Measurements from ENCODE around the gene U2AF2.

The U2AF2 gene

DNA sequence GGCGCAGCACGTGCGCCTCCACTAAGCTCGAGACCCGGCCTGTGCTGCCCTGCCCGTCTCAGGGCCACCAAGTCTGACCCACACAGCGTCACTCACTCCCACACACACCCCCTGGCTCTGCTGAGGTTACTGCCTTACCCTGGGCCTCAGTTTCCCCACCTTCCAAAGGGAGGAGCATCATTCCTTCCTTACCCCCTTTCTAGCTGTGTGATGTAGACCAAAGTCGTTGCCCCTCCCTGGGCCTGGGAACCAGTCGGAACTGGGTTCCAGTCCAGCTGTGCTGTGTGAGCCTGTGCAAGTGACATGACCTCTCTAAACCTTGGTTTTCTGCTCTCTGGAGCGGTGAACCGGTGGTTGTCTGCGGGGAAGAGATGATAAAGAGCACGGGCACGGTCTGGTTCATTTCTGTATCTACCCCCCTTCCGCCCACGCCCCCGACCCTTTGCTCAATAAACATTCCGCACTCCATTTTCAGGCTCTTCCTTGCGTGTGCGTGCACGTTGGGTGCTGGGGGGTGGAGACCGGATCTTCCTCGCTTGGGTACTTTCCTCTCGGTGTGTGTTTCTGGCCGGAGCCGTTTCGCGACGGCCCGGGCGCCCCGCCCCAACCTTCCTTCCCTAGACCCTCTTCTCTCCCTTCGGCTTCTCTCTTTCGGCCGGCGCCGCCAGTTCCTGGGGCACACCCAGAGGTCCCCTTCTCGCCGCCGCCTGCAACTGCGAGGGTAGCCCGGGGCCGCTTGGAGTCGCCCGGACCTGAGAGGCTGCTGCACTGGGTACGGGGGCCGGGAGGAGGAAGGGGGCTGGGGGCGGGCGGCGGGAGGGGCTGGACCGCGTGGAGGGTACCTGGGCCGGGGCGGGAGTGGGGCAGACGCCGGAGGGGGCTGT lies 11.6 kb upstream of the U2AF2 start, which contains the start of gene ZNF581:
Gene ZNF581, plus strand, starts transcription at position 647 of the 884 bp plus-strand sequence. CDS start 923 bp downstream, outside the sequence.
- Histone ChIP-seq H3K36me3 (peaks cover 20 to 35% (median 27%) of the 10 kb centered on the region in 11 experiments), H3K4me2 (peak within 1 kb of the TSS; percentile 95 to 100 (median 100)), H3K27ac (peak within 1 kb of the TSS; percentile 50 to 92 (median 86); a peak in 21 of 22 replicates), H4K20me1 (peaks cover 0 to 46% (median 23%) of the 10 kb centered on the region in 11 experiments; a peak in 16 of 22 replicates), H3K9me3 (replicated peaks in 1 of 11) (no peaks in the 10 kb centered on the region), H3K9ac (peak within 1 kb of the TSS; percentile 83 to 97 (median 89)), H3K27me3 (no peaks in the 10 kb centered on the region), H3K4me1 (peaks cover 61 to 75% (median 68%) of the 10 kb centered on the region in 10 experiments), H3K4me3 (peak within 1 kb of the TSS; percentile 78 to 91 (median 87))
- peak in 1 of 11 experiments; percentile 47; a peak in 1 of 22 replicates for TF ChIP-seq Cebpa-rat (IDR thresholded peaks at IDR 0.05)

DNA sequence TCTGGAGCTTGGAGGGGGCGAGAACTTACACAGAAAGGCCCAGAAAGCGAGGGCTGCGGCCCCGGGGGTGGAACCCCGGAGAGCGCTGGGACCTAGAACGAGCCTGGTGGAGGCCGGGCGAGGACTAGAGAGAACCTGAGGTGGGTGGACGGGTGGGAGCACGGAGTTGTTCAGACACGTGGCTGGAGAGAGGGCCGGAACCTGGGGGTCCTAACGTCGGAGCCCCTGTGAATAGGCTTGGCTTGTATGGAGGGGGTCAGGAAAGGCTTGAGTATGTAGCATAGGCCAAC lies 11.0 kb upstream of the U2AF2 start:
- H3K9ac ChIP-seq: peak overlapping the region; percentile 83 to 97 (median 89)
- H3K27me3 ChIP-seq: no peaks in the 10 kb centered on the region
- peak overlapping the region; percentile 35 to 92 (median 86); a peak in 20 of 22 replicates for H3K27ac ChIP-seq
- H4K20me1 ChIP-seq: peaks cover 0 to 46% (median 23%) of the 10 kb centered on the region in 11 experiments; a peak in 16 of 22 replicates
- peak overlapping the region; percentile 95 to 100 (median 99) for H3K4me2 ChIP-seq
- H3K9me3 ChIP-seq (replicated peaks in 1 of 11): no peaks in the 10 kb centered on the region
- peak overlapping the region; percentile 78 to 91 (median 87) for H3K4me3 ChIP-seq
- H3K4me1 ChIP-seq: peaks cover 62 to 74% (median 71%) of the 10 kb centered on the region in 10 experiments
- no peak for TF ChIP-seq Cebpa-rat (IDR thresholded peaks at IDR 0.05)
- H3K36me3 ChIP-seq: peaks cover 15 to 30% (median 21%) of the 10 kb centered on the region in 11 experiments

DNA sequence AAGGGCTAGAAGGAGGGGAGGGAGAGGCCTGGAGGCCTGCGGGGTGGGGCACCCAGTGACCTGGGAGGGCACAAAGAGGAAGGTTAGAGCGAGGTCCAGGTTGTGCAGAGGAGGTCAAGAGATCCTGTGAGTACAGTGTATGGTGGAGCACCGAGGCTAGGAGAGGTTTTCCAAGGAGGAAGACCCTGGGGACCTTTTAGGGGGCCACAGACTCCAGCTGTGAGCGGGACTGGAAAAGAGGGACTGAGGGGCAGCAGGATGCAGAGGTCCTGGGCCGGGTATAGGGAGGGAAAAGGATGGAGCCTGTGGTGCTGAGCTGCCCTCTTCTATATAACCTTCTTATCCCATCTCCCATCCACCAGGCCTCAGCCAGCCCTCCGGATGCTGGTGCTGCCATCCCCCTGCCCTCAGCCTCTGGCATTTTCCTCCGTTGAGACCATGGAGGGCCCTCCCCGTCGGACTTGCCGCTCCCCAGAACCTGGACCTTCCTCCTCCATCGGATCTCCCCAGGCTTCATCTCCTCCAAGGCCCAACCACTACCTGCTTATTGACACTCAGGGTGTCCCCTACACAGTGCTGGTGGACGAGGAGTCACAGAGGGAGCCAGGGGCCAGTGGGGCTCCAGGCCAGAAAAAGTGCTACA lies 10.5 kb upstream of the U2AF2 start:
- Histone ChIP-seq H3K27me3 (no peaks in the 10 kb centered on the region), H4K20me1 (peaks cover 0 to 46% (median 23%) of the 10 kb centered on the region in 11 experiments; a peak in 16 of 22 replicates), H3K4me3 (peak overlapping the region; percentile 78 to 91 (median 87)), H3K9ac (peak overlapping the region; percentile 83 to 97 (median 89)), H3K9me3 (replicated peaks in 1 of 11) (no peaks in the 10 kb centered on the region), H3K27ac (peak overlapping the region; percentile 35 to 92 (median 86); a peak in 21 of 22 replicates), H3K4me2 (peak overlapping the region; percentile 95 to 100 (median 99)), H3K4me1 (peaks cover 62 to 74% (median 72%) of the 10 kb centered on the region in 10 experiments), H3K36me3 (peaks cover 15 to 30% (median 21%) of the 10 kb centered on the region in 11 experiments)
- TF ChIP-seq Cebpa-rat (IDR thresholded peaks at IDR 0.05): no peak

DNA sequence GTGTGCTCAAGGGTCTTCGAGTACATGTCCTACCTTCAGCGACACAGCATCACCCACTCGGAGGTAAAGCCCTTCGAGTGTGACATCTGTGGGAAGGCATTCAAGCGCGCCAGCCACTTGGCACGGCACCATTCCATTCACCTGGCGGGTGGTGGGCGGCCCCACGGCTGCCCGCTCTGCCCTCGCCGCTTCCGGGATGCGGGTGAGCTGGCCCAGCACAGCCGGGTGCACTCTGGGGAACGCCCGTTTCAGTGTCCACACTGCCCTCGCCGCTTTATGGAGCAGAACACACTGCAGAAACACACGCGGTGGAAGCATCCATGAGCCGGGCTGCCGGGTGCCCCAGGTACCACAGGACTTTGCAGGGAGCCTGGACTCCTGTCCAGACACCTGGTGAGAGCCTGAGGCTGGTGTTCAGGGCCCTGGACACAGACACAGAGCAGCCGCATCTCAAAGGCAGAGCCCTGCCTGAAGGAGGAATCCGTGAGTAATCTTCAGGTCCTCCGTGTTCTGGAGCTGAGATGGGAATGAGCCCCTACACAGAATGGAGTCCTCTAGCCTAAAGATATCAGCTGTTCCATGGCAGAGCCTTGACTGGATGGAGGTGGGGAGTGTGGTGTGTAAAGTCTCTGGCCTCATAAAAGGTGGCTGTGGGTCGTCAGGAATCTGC lies 9.9 kb upstream of the U2AF2 start:
- peak overlapping the region; percentile 83 to 97 (median 89) for H3K9ac ChIP-seq
- peaks cover 62 to 73% (median 71%) of the 10 kb centered on the region in 10 experiments for H3K4me1 ChIP-seq
- H4K20me1 ChIP-seq: peaks cover 0 to 46% (median 23%) of the 10 kb centered on the region in 11 experiments; a peak in 16 of 22 replicates
- no peaks in the 10 kb centered on the region for H3K9me3 ChIP-seq (replicated peaks in 1 of 11)
- TF ChIP-seq Cebpa-rat (IDR thresholded peaks at IDR 0.05): no peak
- peak overlapping the region; percentile 78 to 91 (median 87) for H3K4me3 ChIP-seq
- H3K27ac ChIP-seq: peak overlapping the region in 9 of 11 experiments; percentile 59 to 92 (median 86); a peak in 13 of 22 replicates
- H3K4me2 ChIP-seq: peak overlapping the region; percentile 95 to 100 (median 99)
- H3K36me3 ChIP-seq: peaks cover 15 to 32% (median 21%) of the 10 kb centered on the region in 11 experiments
- H3K27me3 ChIP-seq: no peaks in the 10 kb centered on the region

DNA sequence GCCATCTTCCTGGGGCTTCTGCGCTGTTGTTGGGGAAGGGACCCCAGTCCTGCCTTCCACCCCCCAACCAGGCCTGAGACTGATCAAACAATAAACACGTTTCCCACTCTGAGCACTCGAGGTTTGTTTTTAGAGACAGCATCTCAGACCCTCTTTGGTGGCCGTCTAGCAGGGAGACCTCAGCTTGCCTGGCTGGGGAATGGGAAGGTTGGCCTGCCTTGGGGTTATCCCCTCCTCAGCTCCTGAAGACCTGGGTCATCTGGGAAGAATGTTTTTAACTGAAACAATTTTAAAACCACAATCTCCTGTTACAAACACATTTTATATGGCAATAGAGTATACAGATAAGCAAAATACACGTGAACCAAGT lies 9.3 kb upstream of the U2AF2 start:
- H3K4me3 ChIP-seq: peak overlapping the region; percentile 78 to 91 (median 87)
- peaks cover 62 to 73% (median 67%) of the 10 kb centered on the region in 10 experiments for H3K4me1 ChIP-seq
- H4K20me1 ChIP-seq: peaks cover 0 to 46% (median 23%) of the 10 kb centered on the region in 11 experiments; a peak in 16 of 22 replicates
- peak overlapping the region; percentile 95 to 100 (median 99) for H3K4me2 ChIP-seq
- H3K9me3 ChIP-seq (replicated peaks in 1 of 11): no peaks in the 10 kb centered on the region
- peak overlapping the region in 3 of 11 experiments; percentile 84 to 88 (median 86); a peak in 3 of 22 replicates for H3K27ac ChIP-seq
- no peak for TF ChIP-seq Cebpa-rat (IDR thresholded peaks at IDR 0.05)
- H3K9ac ChIP-seq: peak overlapping the region; percentile 83 to 97 (median 89); a peak in 20 of 22 replicates
- peaks cover 19 to 36% (median 23%) of the 10 kb centered on the region in 11 experiments for H3K36me3 ChIP-seq
- H3K27me3 ChIP-seq: no peaks in the 10 kb centered on the region

DNA sequence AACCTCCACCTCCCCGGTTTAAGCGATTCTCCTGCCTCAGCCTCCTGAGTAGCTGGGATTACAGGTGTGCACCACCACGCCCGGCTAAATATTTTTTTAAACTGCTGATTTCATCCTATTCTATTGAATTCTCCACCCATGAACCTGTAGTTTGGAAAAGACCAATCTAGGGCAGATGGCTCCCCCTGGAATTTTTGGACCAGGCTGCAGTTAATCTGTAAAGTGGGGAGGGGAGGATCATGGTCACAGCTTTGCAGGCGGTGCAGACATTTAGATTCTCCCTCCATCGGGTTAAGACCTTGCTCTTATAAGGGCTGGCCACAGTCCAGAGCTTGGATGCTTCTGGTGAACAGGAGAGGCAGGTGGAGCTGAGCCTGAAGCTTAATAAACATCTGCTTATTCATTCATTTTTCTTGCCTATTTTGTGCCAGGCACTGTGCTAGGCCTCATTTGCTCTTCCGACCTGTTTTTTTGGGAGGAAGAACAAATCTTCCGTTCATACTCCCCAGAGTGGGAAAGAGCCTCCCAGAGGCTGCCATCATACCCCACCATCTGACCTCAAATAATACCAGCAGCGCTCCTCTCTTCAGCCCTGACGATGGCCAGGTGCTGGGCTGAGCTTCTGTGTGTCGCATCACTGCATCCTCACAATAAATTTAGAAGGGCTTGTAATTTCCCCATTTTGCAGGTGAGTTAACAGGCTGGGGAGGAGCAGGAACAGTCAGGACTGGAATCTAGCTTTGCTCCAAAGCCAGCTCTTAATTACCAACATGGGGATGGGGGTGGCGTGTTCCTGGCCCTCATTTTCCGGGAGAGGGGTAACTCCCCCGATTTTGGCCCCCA lies 7.7 kb upstream of the U2AF2 start:
- TF ChIP-seq Cebpa-rat (IDR thresholded peaks at IDR 0.05): no peak
- H4K20me1 ChIP-seq: peaks cover 0 to 45% (median 23%) of the 10 kb centered on the region in 11 experiments; a peak in 16 of 22 replicates
- H3K9me3 ChIP-seq (replicated peaks in 1 of 11): no peaks in the 10 kb centered on the region
- peaks cover 61 to 75% (median 67%) of the 10 kb centered on the region in 10 experiments for H3K4me1 ChIP-seq
- H3K4me3 ChIP-seq: peak overlapping the region; percentile 74 to 79 (median 76)
- peaks cover 19 to 52% (median 37%) of the 10 kb centered on the region in 11 experiments for H3K36me3 ChIP-seq
- H3K27ac ChIP-seq: peak overlapping the region; percentile 85 to 93 (median 91); a peak in 20 of 22 replicates
- H3K27me3 ChIP-seq: no peaks in the 10 kb centered on the region
- peak overlapping the region; percentile 93 to 100 (median 98) for H3K4me2 ChIP-seq
- peak overlapping the region; percentile 86 to 95 (median 88) for H3K9ac ChIP-seq

DNA sequence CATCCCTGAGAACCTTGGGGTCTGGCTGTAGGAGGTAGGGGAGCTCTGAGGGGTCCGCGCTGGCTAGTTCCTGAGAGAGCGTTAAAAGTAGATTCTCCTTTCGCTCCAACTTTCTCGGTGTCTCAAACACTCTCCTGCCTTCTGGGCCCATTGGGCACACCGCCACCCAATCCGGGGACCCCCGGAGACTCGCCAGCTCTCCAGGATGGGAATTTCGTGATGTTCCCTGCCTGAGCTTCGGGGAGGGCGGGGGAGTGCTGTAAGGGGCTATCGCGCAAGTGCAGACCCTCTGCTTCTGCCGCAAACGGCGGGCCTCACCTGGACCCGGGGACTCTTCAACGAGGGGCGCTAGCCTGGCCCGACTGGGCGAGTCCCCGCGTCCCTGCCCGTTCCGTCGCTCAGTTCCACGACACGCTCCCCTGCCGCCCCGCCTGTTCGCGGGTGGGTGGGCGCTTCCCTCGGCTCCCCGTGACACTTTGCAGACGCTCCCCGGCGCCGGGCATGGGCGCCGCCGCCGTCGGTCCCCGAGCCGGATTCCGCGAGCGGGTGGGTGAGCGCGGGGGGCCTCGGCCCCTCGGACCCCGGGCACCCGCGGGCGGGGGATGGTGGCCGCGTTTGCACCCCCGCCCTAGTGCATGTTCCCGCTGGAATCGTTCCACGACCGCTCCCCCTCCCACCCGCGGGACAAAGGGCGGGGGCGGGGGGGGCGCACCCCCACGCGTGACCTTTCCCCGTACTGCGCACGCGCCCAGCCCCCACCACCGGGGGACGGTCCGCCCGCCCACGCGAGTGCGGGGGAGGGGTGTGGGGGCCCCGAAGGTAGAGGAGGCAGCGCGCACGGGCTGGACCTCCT lies 6.9 kb upstream of the U2AF2 start, which contains the start of gene CCDC106:
Gene CCDC106, plus strand, starts transcription at position 481 of the 853 bp plus-strand sequence. CDS start 835 bp downstream, outside the sequence.
- Histone ChIP-seq H3K36me3 (peaks cover 19 to 60% (median 43%) of the 10 kb centered on the region in 11 experiments), H3K4me3 (peak within 1 kb of the TSS; percentile 74 to 79 (median 76)), H3K27ac (peak within 1 kb of the TSS; percentile 85 to 93 (median 91)), H3K9me3 (replicated peaks in 1 of 11) (no peaks in the 10 kb centered on the region), H3K4me2 (peak within 1 kb of the TSS; percentile 93 to 100 (median 98)), H3K27me3 (no peaks in the 10 kb centered on the region), H3K9ac (peak within 1 kb of the TSS; percentile 86 to 95 (median 88)), H4K20me1 (peaks cover 0 to 37% (median 23%) of the 10 kb centered on the region in 11 experiments; a peak in 16 of 22 replicates), H3K4me1 (peaks cover 54 to 73% (median 62%) of the 10 kb centered on the region in 10 experiments)
- TF ChIP-seq Cebpa-rat (IDR thresholded peaks at IDR 0.05): no peak

Data from BLaER1 treated with 17β-estradiol and CSF1 and Interleukin-3, amounts not matched to agents 10 nM and 100 nM (cell line).